RWPE1 (cell line): Measurements from ENCODE around the gene CELF6.

Source experiments
- CTCF ChIA-PET: fragments of 350-600 bp; sonication (Branson Sonifier 250); formaldehyde crosslinking; extraction: SDS; loops from one replicate; lab custom pipeline; 2021; lab: Yijun Ruan, JAX
- POLR2A ChIA-PET: fragments of 400-600 bp; formaldehyde crosslinking; extraction: SDS; loops from one replicate; lab custom pipeline; 2020; ENCODE audit warnings: antibody characterized with exemption; ENCODE audit not compliant: low non-redundant PET; lab: Yijun Ruan, JAX
- DNase-seq: peaks from one replicate; pipeline ENCODE4 v3.0.0; 2012; ENCODE audit warnings: low spot score
- H3K27ac ChIP-seq: fragments of 450-650 bp; 2 replicates; pipeline ENCODE4 v1.5.1; 2017
- CTCF ChIP-seq: fragments of 450-650 bp; conservative IDR thresholded peaks from 2 replicates; pipeline ENCODE4 v1.5.1; 2017; ENCODE audit warnings: low read depth, mild to moderate bottlenecking

The CELF6 gene

GRCh38 chr15:72342385-72342784 lies 22.4 kb upstream of the CELF6 start:
- DNase-seq: no peak
- ChIA-PET CTCF (interaction anchor here (0.6 to 0.7 kb wide), 2 partner anchors 364 to 859 kb away, joined by 3 to 4 read pairs; no protein-coding TSS in a partner anchor), POLR2A (no interaction called here)
- H3K27ac ChIP-seq: no peak overlapping the region
- TF ChIP-seq CTCF: no peak

DNA sequence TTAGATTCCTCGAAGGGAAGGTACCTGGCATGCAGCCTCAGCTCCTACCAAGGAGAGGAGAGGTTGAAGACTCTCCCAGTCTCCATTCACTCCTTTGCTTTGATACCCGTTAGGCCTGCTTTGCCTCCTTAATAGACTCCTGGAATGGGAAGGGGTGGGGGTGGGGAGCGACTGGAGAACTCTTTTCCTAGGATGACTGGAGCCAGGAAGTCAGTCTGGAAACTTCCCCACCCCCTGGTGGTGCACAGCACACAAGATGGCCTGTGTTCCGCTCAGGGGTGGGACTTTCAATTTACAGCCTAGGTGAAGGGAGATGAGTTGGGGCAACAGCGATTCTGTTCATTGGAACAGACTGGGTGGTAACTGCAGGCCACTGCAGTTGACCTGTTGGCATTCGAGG lies 21.4 kb upstream of the CELF6 start:
- no peak for TF ChIP-seq CTCF
- no peak overlapping the region for H3K27ac ChIP-seq
- no peak for DNase-seq
- CTCF ChIA-PET: interaction anchor here (0.6 to 0.7 kb wide), 2 partner anchors 540 to 1694 kb away, joined by 3 read pairs; no protein-coding TSS in a partner anchor
- POLR2A ChIA-PET: interaction anchor here (0.7 kb wide), 1 partner anchor 50 kb away, joined by 3 read pairs; no protein-coding TSS in a partner anchor

GRCh38 chr15:72340366-72340765 lies 20.4 kb upstream of the CELF6 start:
- DNase-seq: no peak
- POLR2A ChIA-PET: no interaction called here
- no peak for TF ChIP-seq CTCF
- H3K27ac ChIP-seq: no peak overlapping the region
- CTCF ChIA-PET: no interaction called here

DNA sequence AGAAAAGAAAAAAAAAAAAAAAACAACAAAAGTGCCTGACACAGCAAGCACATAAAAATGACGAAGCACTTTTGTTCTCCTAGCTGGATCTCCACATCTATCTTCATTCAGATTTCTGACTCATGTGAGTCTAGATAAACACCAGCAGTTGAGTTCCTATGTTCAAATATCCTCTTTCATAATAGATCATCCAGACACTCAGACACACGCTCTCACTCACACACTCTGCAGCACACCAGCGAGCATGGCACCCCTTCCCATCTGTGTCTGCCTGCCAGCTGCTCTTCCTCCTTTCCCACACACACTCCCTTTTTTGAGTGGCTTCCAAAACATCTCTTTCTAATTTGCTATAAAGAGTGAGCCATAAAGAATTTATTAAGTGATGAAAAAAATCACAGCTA lies 19.8 kb upstream of the CELF6 start:
- peak overlapping the region; percentile 40 for H3K27ac ChIP-seq
- ChIA-PET CTCF (interaction anchor here (0.5 kb wide), 1 partner anchor 143 kb away, joined by 7 read pairs; no protein-coding TSS in a partner anchor), POLR2A (no interaction called here)

GRCh38 chr15:72338617-72339321 lies 18.8 kb upstream of the CELF6 start:
- no peak for DNase-seq
- POLR2A ChIA-PET: no interaction called here
- CTCF ChIA-PET: interaction anchor here (0.5 kb wide), 1 partner anchor 144 kb away, joined by 7 read pairs; no protein-coding TSS in a partner anchor
- no peak for TF ChIP-seq CTCF
- H3K27ac ChIP-seq: peak overlapping the region; percentile 40; the same call in 1 of the 2 replicates

More for the DNA sequence above, 19.8 kb upstream of the CELF6 start:
- DNase-seq: peak; percentile 26
- no peak for TF ChIP-seq CTCF

GRCh38 chr15:72338148-72338547 lies 18.2 kb upstream of the CELF6 start:
- ChIA-PET CTCF (no interaction called here), POLR2A (no interaction called here)
- H3K27ac ChIP-seq: no peak overlapping the region
- DNase-seq: no peak
- TF ChIP-seq CTCF: no peak
